ENCODE data around the gene HNRNPA0.

Gene HNRNPA0

DNA sequence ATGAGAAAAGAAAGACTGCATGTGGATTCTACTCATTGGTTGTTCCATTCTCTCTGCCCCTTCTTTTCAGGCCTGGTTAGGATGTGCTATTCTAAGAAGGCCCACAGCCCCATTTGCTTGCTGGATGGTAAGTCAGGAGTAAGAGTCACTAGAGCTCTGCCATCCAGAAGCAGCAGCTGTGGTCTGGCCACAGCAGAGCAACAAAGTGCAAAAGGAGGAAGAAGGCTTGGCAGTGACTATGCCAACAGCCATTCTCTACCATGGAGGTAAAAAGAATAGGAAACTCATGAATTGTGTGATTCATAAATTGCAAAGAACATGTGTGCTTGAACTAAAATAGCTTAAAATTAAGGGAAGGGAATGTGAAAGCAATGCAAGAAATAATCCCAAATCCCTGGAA lies 39.2 kb downstream of the HNRNPA0 start:
- Mint-ChIP-seq H3K36me3 (peaks cover 32% of the 10 kb centered on the region), H3K4me3 (no peak overlapping the region), H3K27ac (no peak overlapping the region), H3K9me3 (peaks cover 11% of the 10 kb centered on the region), H3K4me1 (no peaks in the 10 kb centered on the region), H3K27me3 (no peaks in the 10 kb centered on the region)
- ATAC-seq = no peak

DNA sequence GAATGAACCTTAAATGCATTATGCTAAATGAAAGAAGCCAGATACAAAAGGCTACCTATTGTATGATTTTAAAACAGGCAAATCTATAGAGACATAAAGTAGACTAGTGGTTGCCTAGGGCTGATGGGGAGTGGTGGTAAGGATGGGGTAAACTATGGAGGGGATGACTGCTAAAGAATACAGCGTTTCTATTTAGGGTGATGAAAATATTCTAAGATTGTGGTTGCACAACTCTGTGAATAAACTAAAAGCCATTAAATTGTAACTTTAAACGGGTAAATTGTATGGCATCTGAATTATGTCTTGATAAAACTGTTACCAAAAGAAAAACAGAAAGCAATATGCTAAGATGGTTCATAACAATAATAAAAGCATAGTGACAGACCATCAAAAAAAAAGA lies 39.7 kb downstream of the HNRNPA0 start:
- no peak for ATAC-seq
- Mint-ChIP-seq H3K4me1 (no peaks in the 10 kb centered on the region), H3K36me3 (peaks cover 31% of the 10 kb centered on the region), H3K4me3 (no peak overlapping the region), H3K27me3 (no peaks in the 10 kb centered on the region), H3K27ac (no peak overlapping the region), H3K9me3 (peaks cover 11% of the 10 kb centered on the region)

GRCh38 chr5:137712139-137712667 lies 42.0 kb downstream of the HNRNPA0 start:
- ATAC-seq = no peak
- Mint-ChIP-seq H3K36me3 (peaks cover 47% of the 10 kb centered on the region), H3K27ac (no peak overlapping the region), H3K27me3 (no peaks in the 10 kb centered on the region), H3K4me1 (no peaks in the 10 kb centered on the region), H3K9me3 (peaks cover 14% of the 10 kb centered on the region), H3K4me3 (no peak overlapping the region)

- Mint-ChIP-seq H3K4me1 (no peaks in the 10 kb centered on the region), H3K4me3 (no peak overlapping the region), H3K9me3 (peaks cover 14% of the 10 kb centered on the region), H3K36me3 (peaks cover 57% of the 10 kb centered on the region), H3K27ac (no peak overlapping the region), H3K27me3 (no peaks in the 10 kb centered on the region)
- no peak for ATAC-seq
Measured at GRCh38 chr5:137710086-137710485, 44.1 kb downstream of the HNRNPA0 start.

- Mint-ChIP-seq H3K27me3 (no peaks in the 10 kb centered on the region), H3K27ac (no peak overlapping the region), H3K4me3 (no peak overlapping the region), H3K9me3 (peaks cover 8% of the 10 kb centered on the region), H3K36me3 (peaks cover 49% of the 10 kb centered on the region), H3K4me1 (no peaks in the 10 kb centered on the region)
- no peak for ATAC-seq
Measured at GRCh38 chr5:137708796-137709559, 45.2 kb downstream of the HNRNPA0 start.

DNA sequence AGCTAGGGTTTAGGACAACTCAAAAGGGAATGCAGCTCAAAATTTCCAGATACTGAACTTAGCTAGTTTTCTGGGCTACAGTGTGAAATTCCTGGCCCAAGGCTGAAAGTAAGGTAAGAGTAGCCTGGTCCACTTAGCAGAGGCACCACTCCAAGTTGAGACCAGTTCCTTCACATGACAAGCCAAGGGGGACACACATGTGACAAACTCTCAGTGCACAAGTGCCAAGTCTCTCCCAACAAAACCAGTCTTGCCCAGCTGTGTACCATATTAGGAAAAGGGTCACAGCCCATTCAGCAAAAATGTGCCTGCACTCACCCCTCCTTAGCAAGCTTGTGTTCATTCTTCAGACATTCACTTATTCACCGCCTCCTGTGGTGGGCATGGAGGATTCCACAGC lies 46.1 kb downstream of the HNRNPA0 start:
- Mint-ChIP-seq H3K4me3 (no peak overlapping the region), H3K4me1 (no peaks in the 10 kb centered on the region), H3K36me3 (peaks cover 46% of the 10 kb centered on the region), H3K27me3 (no peaks in the 10 kb centered on the region), H3K27ac (no peak overlapping the region), H3K9me3 (peaks cover 6% of the 10 kb centered on the region)
- no peak for ATAC-seq

DNA sequence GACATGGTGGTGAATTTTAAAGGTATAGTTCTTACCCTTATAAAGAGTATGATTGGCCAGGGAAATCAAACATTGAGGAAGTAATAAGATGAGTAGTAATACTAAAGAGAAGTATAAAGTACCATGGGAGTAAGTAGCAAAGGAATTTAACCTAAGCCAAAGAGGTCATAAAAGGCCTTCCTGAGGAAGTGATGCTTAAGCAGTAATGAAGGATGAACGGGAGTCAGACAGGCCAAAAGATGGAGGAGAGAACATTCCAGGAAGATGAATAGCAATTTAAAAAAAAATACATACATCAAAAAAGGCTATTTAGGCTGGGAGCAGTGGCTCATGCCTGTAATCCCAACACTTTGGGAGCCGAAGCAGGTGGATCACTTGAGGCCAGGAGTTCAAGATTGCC lies 47.3 kb downstream of the HNRNPA0 start:
- H3K9me3 Mint-ChIP-seq = peaks cover 3% of the 10 kb centered on the region
- no peak for ATAC-seq
- no peaks in the 10 kb centered on the region for H3K4me1 Mint-ChIP-seq
- peaks cover 34% of the 10 kb centered on the region for H3K36me3 Mint-ChIP-seq
- H3K27me3 Mint-ChIP-seq = no peaks in the 10 kb centered on the region
- no peak overlapping the region for H3K27ac Mint-ChIP-seq
- H3K4me3 Mint-ChIP-seq = no peak overlapping the region

DNA sequence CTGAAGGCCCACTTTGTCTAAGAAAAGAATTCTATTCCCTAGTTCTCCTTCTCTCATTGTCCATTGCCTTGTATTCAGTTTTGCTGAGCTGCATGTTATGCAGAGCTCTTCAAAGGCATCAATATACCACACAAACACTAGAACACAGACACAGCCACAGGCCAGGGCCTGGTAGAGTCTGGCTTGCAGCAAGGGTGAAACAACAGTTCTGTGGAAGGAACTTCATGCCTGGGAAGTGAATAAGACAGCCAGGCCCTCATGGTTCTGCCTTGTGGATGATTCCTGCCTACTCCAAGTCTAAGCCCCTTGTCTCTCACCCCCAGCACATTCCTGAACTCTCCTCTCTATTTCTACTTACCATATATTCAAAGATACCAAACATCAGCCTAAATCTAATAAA lies 49.1 kb downstream of the HNRNPA0 start:
- H3K36me3 Mint-ChIP-seq = peaks cover 29% of the 10 kb centered on the region
- no peak overlapping the region for H3K4me3 Mint-ChIP-seq
- no peaks in the 10 kb centered on the region for H3K27me3 Mint-ChIP-seq
- no peak overlapping the region for H3K27ac Mint-ChIP-seq
- H3K9me3 Mint-ChIP-seq = peaks cover 3% of the 10 kb centered on the region
- no peaks in the 10 kb centered on the region for H3K4me1 Mint-ChIP-seq
- no peak for ATAC-seq

GRCh38 chr5:137703565-137703964 lies 50.6 kb downstream of the HNRNPA0 start:
- no peak for ATAC-seq
- peaks cover 2% of the 10 kb centered on the region for H3K9me3 Mint-ChIP-seq
- no peaks in the 10 kb centered on the region for H3K27me3 Mint-ChIP-seq
- H3K4me3 Mint-ChIP-seq = no peak overlapping the region
- H3K4me1 Mint-ChIP-seq = no peaks in the 10 kb centered on the region
- H3K27ac Mint-ChIP-seq = no peak overlapping the region
- peaks cover 20% of the 10 kb centered on the region for H3K36me3 Mint-ChIP-seq

GRCh38 chr5:137700282-137700680 lies 53.9 kb downstream of the HNRNPA0 start:
- no peak overlapping the region for H3K27ac Mint-ChIP-seq
- peaks cover 11% of the 10 kb centered on the region for H3K4me1 Mint-ChIP-seq
- H3K4me3 Mint-ChIP-seq = no peak overlapping the region
- peaks cover 3% of the 10 kb centered on the region for H3K36me3 Mint-ChIP-seq
- no peak for ATAC-seq
- no peaks in the 10 kb centered on the region for H3K9me3 Mint-ChIP-seq
- H3K27me3 Mint-ChIP-seq = no peaks in the 10 kb centered on the region

GRCh38 chr5:137699336-137700281 lies 54.6 kb downstream of the HNRNPA0 start:
- H3K4me1 Mint-ChIP-seq = peaks cover 14% of the 10 kb centered on the region
- H3K27ac Mint-ChIP-seq = no peak overlapping the region
- no peak for ATAC-seq
- H3K9me3 Mint-ChIP-seq = no peaks in the 10 kb centered on the region
- peaks cover 6% of the 10 kb centered on the region for H3K36me3 Mint-ChIP-seq
- H3K27me3 Mint-ChIP-seq = no peaks in the 10 kb centered on the region
- H3K4me3 Mint-ChIP-seq = no peak overlapping the region

DNA sequence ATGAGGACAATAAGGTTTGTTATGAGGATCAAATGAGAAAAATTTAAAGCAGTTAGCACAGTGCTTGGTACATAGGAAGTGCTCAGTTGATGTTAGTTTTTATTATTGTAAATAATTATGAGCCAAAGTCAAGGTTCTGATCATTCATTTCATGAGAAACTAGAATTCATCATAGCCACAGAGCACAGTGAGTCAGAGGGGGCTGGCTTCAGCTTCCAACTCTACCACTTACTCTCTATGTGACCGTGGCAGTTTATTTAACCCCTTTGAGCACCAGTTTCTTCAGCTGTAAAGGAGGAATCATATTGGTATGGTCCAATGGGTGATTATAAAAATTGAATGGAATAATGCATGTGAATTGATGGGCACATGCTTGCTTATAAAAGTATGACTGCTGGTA lies 57.7 kb downstream of the HNRNPA0 start:
- Mint-ChIP-seq H3K4me3 (no peak overlapping the region), H3K9me3 (no peaks in the 10 kb centered on the region), H3K4me1 (peaks cover 14% of the 10 kb centered on the region), H3K27ac (peak overlapping the region; percentile 65), H3K27me3 (no peaks in the 10 kb centered on the region), H3K36me3 (peaks cover 12% of the 10 kb centered on the region)
- ATAC-seq = no peak

GRCh38 chr5:137695651-137696428 lies 58.3 kb downstream of the HNRNPA0 start:
- Mint-ChIP-seq H3K27ac (peak overlapping the region; percentile 65), H3K27me3 (no peaks in the 10 kb centered on the region), H3K4me3 (no peak overlapping the region), H3K9me3 (no peaks in the 10 kb centered on the region), H3K36me3 (peaks cover 12% of the 10 kb centered on the region), H3K4me1 (peaks cover 14% of the 10 kb centered on the region)
- ATAC-seq = peak; percentile 56
